GM12878 (cell line): ENCODE data around the gene ZYX.

Experiments
- BRCA1 ChIP-seq: IDR thresholded peaks from 2 replicates; pipeline ENCODE4 v1.6.1; 2011; ENCODE audit warnings: low read depth, low read length, improper control_type of control experiment
- CEBPB ChIP-seq, 2 experiments: fragments of 150-350 bp in 1 of 2; IDR thresholded peaks; 2 replicates each; pipeline ENCODE4 v1.6.1; 2012 to 2014; ENCODE audit warnings: low read depth in 2 of 2, low read length in 2 of 2, borderline replicate concordance in 1 of 2, inconsistent platforms in 1 of 2
- POLR2A ChIP-seq: IDR thresholded peaks from 2 replicates; pipeline ENCODE4 v1.6.1; 2011; ENCODE audit warnings: low read depth, mild to moderate bottlenecking, low read length
- SP1 ChIP-seq: IDR thresholded peaks from one replicate; pipeline ENCODE4 v1.6.1; 2011; ENCODE audit warnings: low read depth, low read length
- SPI1 ChIP-seq: IDR thresholded peaks from 2 replicates; pipeline ENCODE4 v1.6.1; 2011; ENCODE audit warnings: low read depth, mild to moderate bottlenecking, low read length, moderate library complexity, borderline replicate concordance; ENCODE audit not compliant: insufficient read depth
- TF ChIP-seq, protein P1 (sequence below): fragments of 450-650 bp; formaldehyde crosslinking; IDR thresholded peaks from 2 replicates; pipeline ENCODE4 v1.4.0; 2020; ENCODE audit warnings: mild to moderate bottlenecking, moderate library complexity

DNA sequence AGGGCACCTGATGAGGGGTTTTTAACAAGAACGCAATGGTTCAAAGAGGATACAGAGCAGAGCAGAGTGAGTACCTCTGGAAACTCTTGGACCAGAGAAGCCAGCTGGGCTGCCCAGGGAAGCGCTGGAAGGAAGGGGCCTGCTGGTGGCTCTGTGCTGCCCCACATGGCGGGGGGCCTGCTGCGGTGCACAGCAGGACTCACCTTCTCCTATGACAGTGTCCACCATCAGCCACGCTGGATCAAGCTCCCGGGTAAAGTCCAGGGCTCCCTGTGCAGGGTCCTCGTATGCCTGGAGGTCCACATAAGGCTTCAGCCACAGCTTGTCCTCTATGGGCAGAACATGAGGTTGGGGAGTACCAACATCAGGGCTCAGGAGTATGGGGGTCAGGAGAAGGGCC, 15.0 kb downstream of the ZYX start:
- TF ChIP-seq POLR2A (no peak), CEBPB (IDR thresholded peaks at IDR 0.05; ENCODE audit: borderline replicate concordance in 1 of 2, low read depth in 2 of 2, low read length in 2 of 2) (no peak), SPI1 (no peak), BRCA1 (no peak), SP1 (no peak)
- TF ChIP-seq, protein P1, sequence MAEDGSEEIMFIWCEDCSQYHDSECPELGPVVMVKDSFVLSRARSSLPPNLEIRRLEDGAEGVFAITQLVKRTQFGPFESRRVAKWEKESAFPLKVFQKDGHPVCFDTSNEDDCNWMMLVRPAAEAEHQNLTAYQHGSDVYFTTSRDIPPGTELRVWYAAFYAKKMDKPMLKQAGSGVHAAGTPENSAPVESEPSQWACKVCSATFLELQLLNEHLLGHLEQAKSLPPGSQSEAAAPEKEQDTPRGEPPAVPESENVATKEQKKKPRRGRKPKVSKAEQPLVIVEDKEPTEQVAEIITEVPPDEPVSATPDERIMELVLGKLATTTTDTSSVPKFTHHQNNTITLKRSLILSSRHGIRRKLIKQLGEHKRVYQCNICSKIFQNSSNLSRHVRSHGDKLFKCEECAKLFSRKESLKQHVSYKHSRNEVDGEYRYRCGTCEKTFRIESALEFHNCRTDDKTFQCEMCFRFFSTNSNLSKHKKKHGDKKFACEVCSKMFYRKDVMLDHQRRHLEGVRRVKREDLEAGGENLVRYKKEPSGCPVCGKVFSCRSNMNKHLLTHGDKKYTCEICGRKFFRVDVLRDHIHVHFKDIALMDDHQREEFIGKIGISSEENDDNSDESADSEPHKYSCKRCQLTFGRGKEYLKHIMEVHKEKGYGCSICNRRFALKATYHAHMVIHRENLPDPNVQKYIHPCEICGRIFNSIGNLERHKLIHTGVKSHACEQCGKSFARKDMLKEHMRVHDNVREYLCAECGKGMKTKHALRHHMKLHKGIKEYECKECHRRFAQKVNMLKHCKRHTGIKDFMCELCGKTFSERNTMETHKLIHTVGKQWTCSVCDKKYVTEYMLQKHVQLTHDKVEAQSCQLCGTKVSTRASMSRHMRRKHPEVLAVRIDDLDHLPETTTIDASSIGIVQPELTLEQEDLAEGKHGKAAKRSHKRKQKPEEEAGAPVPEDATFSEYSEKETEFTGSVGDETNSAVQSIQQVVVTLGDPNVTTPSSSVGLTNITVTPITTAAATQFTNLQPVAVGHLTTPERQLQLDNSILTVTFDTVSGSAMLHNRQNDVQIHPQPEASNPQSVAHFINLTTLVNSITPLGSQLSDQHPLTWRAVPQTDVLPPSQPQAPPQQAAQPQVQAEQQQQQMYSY (CRISPR knock-in tag): no peak
